ENCODE results near the gene CEP112.

GRCh38 chr17:65628644-65629036 lies 563.3 kb downstream of the CEP112 start:
- no peak for TF ChIP-seq CTCF (IDR thresholded peaks at IDR 0.05)
- TF ChIP-seq POLR2A (IDR thresholded peaks at IDR 0.05), result no peak

Data from testis (tissue), 2 donors.